HG03045 (cell line): ENCODE measurements around the gene SS18L1.

Source experiments
- ATAC-seq: cut with Tn5 transposase; IDR thresholded peaks from one replicate; pipeline ENCODE4 v1.9.1; 2021; ENCODE audit warnings: mild to moderate bottlenecking, moderate library complexity; ENCODE audit not compliant: unreplicated experiment

SS18L1 gene

GRCh38 chr20:62151835-62152364 lies 8.3 kb downstream of the SS18L1 start:
- ATAC-seq = no peak

GRCh38 chr20:62155428-62156253 lies 12.1 kb downstream of the SS18L1 start:
- ATAC-seq = no peak

DNA sequence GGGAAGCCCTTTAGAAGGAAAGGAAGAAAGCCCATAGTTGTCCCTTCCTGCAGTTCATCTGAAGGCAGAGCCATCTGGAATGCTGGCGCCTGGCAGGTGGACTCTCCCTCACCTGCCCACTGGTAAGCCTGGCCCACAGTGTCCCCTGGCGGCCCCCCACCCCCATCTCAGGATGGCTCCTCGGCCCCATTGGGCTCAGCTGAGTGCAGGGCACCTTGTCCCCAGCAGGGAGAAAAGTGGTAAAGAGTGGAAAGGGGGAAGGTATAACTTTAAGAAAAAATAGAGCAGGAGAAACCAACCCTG lies 12.6 kb downstream of the SS18L1 start:
- ATAC-seq = no peak

GRCh38 chr20:62156592-62157386 lies 13.2 kb downstream of the SS18L1 start:
- ATAC-seq = no peak

- no peak for ATAC-seq
These were observed 14.0 kb downstream of the SS18L1 start for GRCh38 chr20:62157387-62158087.

DNA sequence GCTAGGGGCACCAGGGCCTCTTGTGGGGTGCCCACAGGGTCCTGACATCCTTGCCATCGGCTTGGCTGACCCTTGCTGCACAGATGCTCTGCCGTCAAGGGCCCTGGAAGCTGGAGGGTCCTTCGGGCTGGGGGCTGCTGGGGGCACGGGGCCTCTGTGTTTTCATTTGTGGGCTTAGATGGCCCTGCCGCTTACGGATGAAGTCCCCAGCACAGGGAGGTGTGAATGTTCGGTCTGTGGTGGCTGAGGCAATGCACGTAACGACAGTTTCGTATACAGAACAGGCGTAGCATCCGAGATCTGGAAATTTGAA lies 14.5 kb downstream of the SS18L1 start:
- no peak for ATAC-seq

- no peak for ATAC-seq
These were observed 15.0 kb downstream of the SS18L1 start for GRCh38 chr20:62158541-62158940.

GRCh38 chr20:62159052-62159451 lies 15.5 kb downstream of the SS18L1 start:
- ATAC-seq = no peak

DNA sequence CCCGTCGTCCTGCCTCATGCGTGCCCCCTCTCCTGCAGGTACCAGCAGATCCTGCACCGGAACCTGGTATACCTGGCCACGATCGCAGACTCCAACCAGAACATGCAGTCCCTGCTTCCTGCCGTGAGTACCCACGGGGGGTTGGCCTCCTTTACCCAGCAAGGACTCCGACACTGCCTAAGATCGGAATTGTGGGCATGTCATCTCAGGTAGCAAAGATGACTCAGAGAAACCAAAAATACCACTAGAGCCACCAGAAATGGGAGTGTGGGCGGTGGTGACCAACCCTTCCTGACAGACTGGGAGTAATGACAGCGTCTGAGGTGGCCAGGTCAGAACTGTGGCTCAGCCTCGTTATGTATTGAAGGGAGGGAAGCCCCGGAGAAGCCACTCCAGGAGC lies 16.3 kb downstream of the SS18L1 start:
- ATAC-seq = no peak

GRCh38 chr20:62160253-62160652 lies 16.7 kb downstream of the SS18L1 start:
- ATAC-seq = no peak

DNA sequence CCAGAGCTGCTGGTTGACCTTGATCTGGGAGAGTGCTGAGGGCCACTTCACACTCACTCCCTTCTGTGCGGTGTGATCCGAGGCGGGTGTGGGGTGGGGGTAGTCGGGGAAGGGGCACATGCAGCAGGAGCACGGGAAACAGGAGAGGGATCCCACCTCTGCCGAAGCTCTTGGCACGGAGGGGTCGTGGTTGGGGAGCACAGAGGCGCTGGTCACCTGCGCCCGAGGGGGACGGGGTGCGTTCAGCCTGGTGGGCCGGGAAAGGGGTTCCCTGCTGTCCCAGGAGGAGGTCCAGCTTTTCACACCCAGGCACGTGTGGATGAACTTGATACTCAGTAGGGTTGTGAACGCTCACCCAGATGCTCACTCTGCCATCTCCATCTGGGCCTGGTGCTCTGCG lies 17.3 kb downstream of the SS18L1 start:
- no peak for ATAC-seq

DNA sequence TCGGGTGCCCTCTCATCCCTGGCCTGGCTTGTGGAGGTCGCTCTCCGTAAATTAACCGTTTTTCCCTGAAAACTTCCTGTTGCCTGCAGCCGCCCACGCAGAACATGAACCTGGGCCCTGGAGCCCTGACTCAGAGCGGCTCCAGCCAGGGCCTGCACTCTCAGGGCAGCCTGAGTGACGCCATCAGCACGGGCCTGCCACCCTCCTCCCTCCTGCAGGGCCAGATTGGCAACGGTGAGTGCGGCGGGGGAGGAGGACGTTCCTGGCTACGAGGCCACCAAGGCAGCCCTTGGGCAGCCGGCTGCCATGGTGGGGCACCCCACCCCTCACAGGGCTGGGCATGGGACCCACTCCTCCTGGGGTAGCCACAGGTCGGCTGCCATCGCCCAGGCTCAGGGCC lies 17.8 kb downstream of the SS18L1 start:
- no peak for ATAC-seq

- no peak for ATAC-seq
These were observed 19.4 kb downstream of the SS18L1 start for GRCh38 chr20:62162765-62163484.

- ATAC-seq = no peak
These were observed 19.9 kb downstream of the SS18L1 start for GRCh38 chr20:62163485-62163865.

- no peak for ATAC-seq
These were observed 20.6 kb downstream of the SS18L1 start for GRCh38 chr20:62163986-62164762.

GRCh38 chr20:62164879-62165761 lies 21.6 kb downstream of the SS18L1 start:
- ATAC-seq = no peak

DNA sequence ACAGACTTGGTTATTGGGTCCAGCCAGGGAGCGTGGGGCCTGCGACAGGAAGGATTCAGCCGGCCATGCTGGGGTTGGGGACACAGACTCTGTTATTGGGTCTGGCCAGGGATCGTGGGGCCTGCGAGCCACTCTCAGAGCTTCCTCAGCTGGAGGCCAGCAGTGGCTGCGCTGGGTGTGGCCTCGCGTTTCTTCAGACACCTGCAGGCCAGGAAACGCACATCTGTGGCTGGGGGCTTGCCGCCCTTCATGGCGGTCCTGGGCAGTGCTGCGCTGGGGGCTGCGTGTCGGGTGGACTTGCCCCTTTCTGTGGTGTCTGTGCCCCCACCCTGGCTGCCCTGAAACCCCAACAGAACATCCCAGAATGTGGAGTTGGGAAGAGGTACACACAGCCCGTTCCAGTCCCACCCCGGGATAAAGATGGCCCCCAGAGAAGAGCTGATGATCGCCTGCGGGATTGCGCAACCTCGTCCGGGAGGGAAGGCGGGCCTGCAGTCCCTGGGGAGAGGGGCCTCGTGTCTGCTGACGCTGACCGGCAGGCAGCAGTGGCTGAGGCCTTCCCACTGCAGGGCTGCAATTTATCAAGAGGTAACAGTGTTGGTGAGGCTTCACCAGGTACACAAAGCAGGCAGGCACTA lies 22.3 kb downstream of the SS18L1 start:
- ATAC-seq = no peak

GRCh38 chr20:62167474-62167873 lies 23.9 kb downstream of the SS18L1 start:
- no peak for ATAC-seq

- no peak for ATAC-seq
These were observed 24.5 kb downstream of the SS18L1 start for GRCh38 chr20:62168061-62168460.
